Measurements from ENCODE around the gene SMAD2.

The SMAD2 gene

GRCh38 chr18:47846431-47846830 is 84.0 kb downstream of the SMAD2 start:
- no peak for TF ChIP-seq CTCF (IDR thresholded peaks at IDR 0.05)

GRCh38 chr18:47844828-47845498 is 85.5 kb downstream of the SMAD2 start:
- TF ChIP-seq CTCF (IDR thresholded peaks at IDR 0.05) = no peak
- no peak for TF ChIP-seq ZFX (IDR thresholded peaks at IDR 0.05; ENCODE audit: borderline replicate concordance)
- H3K27ac ChIP-seq = no peak overlapping the region

More at GRCh38 chr18:47846431-47846830, 84.0 kb downstream of the SMAD2 start:
- H3K27ac ChIP-seq = no peak overlapping the region

GRCh38 chr18:47842836-47843235 is 87.6 kb downstream of the SMAD2 start:
- no peak overlapping the region for H3K27ac ChIP-seq
- TF ChIP-seq CTCF (IDR thresholded peaks at IDR 0.05) (no peak), ZFX (IDR thresholded peaks at IDR 0.05; ENCODE audit: borderline replicate concordance) (no peak)

GRCh38 chr18:47838396-47838795 is 92.1 kb downstream of the SMAD2 start:
- no peak overlapping the region for H3K27ac ChIP-seq
- no peak for TF ChIP-seq ZFX (IDR thresholded peaks at IDR 0.05; ENCODE audit: borderline replicate concordance)
- TF ChIP-seq CTCF (IDR thresholded peaks at IDR 0.05) = no peak

- H3K27ac ChIP-seq = no peak overlapping the region
- TF ChIP-seq ZFX (IDR thresholded peaks at IDR 0.05; ENCODE audit: borderline replicate concordance) (no peak), CTCF (IDR thresholded peaks at IDR 0.05) (no peak)
Measured at GRCh38 chr18:47832348-47832747, 98.1 kb downstream of the SMAD2 start.

GRCh38 chr18:47831351-47831750 is 99.1 kb downstream of the SMAD2 start:
- no peak overlapping the region for H3K27ac ChIP-seq
- TF ChIP-seq CTCF (IDR thresholded peaks at IDR 0.05) (no peak), ZFX (IDR thresholded peaks at IDR 0.05; ENCODE audit: borderline replicate concordance) (no peak)

GRCh38 chr18:47830772-47831171 is 99.7 kb downstream of the SMAD2 start:
- TF ChIP-seq CTCF (IDR thresholded peaks at IDR 0.05) (no peak), ZFX (IDR thresholded peaks at IDR 0.05; ENCODE audit: borderline replicate concordance) (no peak)

More at GRCh38 chr18:47830772-47831171, 99.7 kb downstream of the SMAD2 start:
- H3K27ac ChIP-seq = no peak overlapping the region

All from 22Rv1 (cell line).